Measurements from ENCODE around the gene HMGCR. TPM values are rescaled to one million over a fixed set of nuclear protein-coding genes. Genes with fewer than 3 reads are reported as not detected.
"Not testable (repeated sequence)": the region's sequence is repeated elsewhere in the genome, so short reads cannot be mapped to it uniquely, and the experiment has no call there.

HMGCR gene
- total RNA-seq, 1 experiment from 2014 or later: 224 TPM

DNA sequence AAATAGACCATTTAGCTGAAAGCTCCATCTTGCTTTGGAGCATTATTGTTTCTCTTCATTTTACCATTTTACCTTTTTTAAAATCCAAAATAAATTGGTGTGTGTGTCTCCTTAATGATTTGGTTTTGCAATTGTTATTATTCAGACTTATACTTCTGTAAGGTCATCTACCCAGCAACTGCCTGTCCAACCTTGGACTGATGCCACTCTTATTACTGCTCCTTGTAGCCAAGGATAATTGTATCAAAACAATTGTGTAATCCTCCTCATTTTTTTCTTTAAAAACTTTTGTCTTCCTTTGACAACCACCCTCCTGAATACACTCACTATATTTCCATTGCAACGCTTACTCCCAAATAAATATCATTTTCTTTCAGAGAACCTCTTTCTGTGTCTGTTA, 30.3 kb upstream of the HMGCR start:
- intact Hi-C loops (cut with micrococcal nuclease; ENCODE audit: unreplicated experiment): no loop called here
- CTCF ChIA-PET: no interaction called here
- DNase-seq: no peak
- Mint-ChIP-seq H3K36me3 (ENCODE audit: insufficient read depth, unreplicated experiment) (no peaks in the 10 kb centered on the region), H3K27ac (ENCODE audit: unreplicated experiment) (no peak overlapping the region), H3K9me3 (ENCODE audit: low read depth, unreplicated experiment) (no peaks in the 10 kb centered on the region), H3K4me3 (ENCODE audit: low read depth, unreplicated experiment) (no peak overlapping the region), H3K4me1 (ENCODE audit: low read depth, unreplicated experiment) (peaks cover 7% of the 10 kb centered on the region), H3K27me3 (ENCODE audit: unreplicated experiment) (no peaks in the 10 kb centered on the region)
- TF ChIP-seq CTCF (IDR thresholded peaks at IDR 0.05; ENCODE audit: unreplicated experiment): no peak
- BruUV-seq (replicated peaks): no TSS peak

GRCh38 chr5:75310212-75310611, 26.8 kb upstream of the HMGCR start:
- TF ChIP-seq CTCF (IDR thresholded peaks at IDR 0.05; ENCODE audit: unreplicated experiment): no peak
- Mint-ChIP-seq H3K27ac (ENCODE audit: unreplicated experiment) (no peak overlapping the region), H3K4me3 (ENCODE audit: low read depth, unreplicated experiment) (no peak overlapping the region), H3K27me3 (ENCODE audit: unreplicated experiment) (no peaks in the 10 kb centered on the region), H3K9me3 (ENCODE audit: low read depth, unreplicated experiment) (no peaks in the 10 kb centered on the region), H3K36me3 (ENCODE audit: insufficient read depth, unreplicated experiment) (no peaks in the 10 kb centered on the region), H3K4me1 (ENCODE audit: low read depth, unreplicated experiment) (peaks cover 11% of the 10 kb centered on the region)
- CTCF ChIA-PET: no interaction called here
- intact Hi-C loops (cut with micrococcal nuclease; ENCODE audit: unreplicated experiment): no loop called here
- no peak for DNase-seq
- no TSS peak for BruUV-seq (replicated peaks)

- H3K27ac Mint-ChIP-seq (ENCODE audit: unreplicated experiment); DNase-seq; BruUV-seq (replicated peaks); H3K4me3 Mint-ChIP-seq (ENCODE audit: low read depth, unreplicated experiment); H3K27me3 Mint-ChIP-seq (ENCODE audit: unreplicated experiment); CTCF ChIA-PET; intact Hi-C loops (cut with micrococcal nuclease; ENCODE audit: unreplicated experiment); H3K36me3 Mint-ChIP-seq (ENCODE audit: insufficient read depth, unreplicated experiment); H3K9me3 Mint-ChIP-seq (ENCODE audit: low read depth, unreplicated experiment): not testable (repeated sequence)
- H3K4me1 Mint-ChIP-seq (ENCODE audit: low read depth, unreplicated experiment): peaks cover 11% of the 10 kb centered on the region
Observed at GRCh38 chr5:75319148-75319547, 17.9 kb upstream of the HMGCR start.

- no TSS peak for BruUV-seq (replicated peaks)
- intact Hi-C loops (cut with micrococcal nuclease; ENCODE audit: unreplicated experiment): no loop called here
- Mint-ChIP-seq H3K27me3 (ENCODE audit: unreplicated experiment) (no peaks in the 10 kb centered on the region), H3K27ac (ENCODE audit: unreplicated experiment) (no peak overlapping the region), H3K36me3 (ENCODE audit: insufficient read depth, unreplicated experiment) (no peaks in the 10 kb centered on the region), H3K4me1 (ENCODE audit: low read depth, unreplicated experiment) (peaks cover 11% of the 10 kb centered on the region), H3K4me3 (ENCODE audit: low read depth, unreplicated experiment) (no peak overlapping the region), H3K9me3 (ENCODE audit: low read depth, unreplicated experiment) (no peaks in the 10 kb centered on the region)
- no peak for DNase-seq
- no peak for TF ChIP-seq CTCF (IDR thresholded peaks at IDR 0.05; ENCODE audit: unreplicated experiment)
- CTCF ChIA-PET: interaction anchor here (0.6 kb wide), 1 partner anchor 1194 kb away, joined by 5 read pairs; no protein-coding TSS in a partner anchor
Observed at GRCh38 chr5:75319638-75320037, 17.4 kb upstream of the HMGCR start.

DNA sequence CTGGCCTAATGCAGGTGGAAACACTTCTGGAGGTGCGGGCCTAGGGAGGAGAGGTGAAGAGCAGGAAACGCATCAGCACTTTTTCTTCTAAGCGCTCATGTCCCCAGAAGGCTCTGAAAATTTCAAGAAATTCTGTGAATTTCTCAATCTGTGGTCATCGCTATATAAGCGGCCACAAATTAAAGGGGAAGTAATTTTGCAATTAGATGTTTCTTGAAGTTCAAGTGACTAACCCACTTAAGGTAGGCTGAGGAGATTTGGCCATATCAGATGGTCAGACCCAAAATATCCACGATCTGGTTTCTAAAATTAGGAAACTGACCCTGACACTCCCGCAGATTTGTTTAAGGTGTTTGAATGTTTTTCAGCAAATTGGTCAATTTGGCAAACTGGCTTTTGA, 16.6 kb upstream of the HMGCR start:
- no peaks in the 10 kb centered on the region for H3K27me3 Mint-ChIP-seq (ENCODE audit: unreplicated experiment)
- no peak overlapping the region for H3K4me3 Mint-ChIP-seq (ENCODE audit: low read depth, unreplicated experiment)
- no peaks in the 10 kb centered on the region for H3K36me3 Mint-ChIP-seq (ENCODE audit: insufficient read depth, unreplicated experiment)
- H3K4me1 Mint-ChIP-seq (ENCODE audit: low read depth, unreplicated experiment): peaks cover 11% of the 10 kb centered on the region
- intact Hi-C loops (cut with micrococcal nuclease; ENCODE audit: unreplicated experiment): no loop called here
- BruUV-seq (replicated peaks): no TSS peak
- H3K27ac Mint-ChIP-seq (ENCODE audit: unreplicated experiment): no peak overlapping the region
- no peaks in the 10 kb centered on the region for H3K9me3 Mint-ChIP-seq (ENCODE audit: low read depth, unreplicated experiment)
- no peak for TF ChIP-seq CTCF (IDR thresholded peaks at IDR 0.05; ENCODE audit: unreplicated experiment)
- DNase-seq: no peak
- CTCF ChIA-PET: interaction anchor here (0.6 to 1.3 kb wide), 3 partner anchors 17 to 1194 kb away, joined by 5 to 6 read pairs (median 5); partner anchors contain the start of gene HMGCR
